Stromal cell of bone marrow (primary cell): Measurements from ENCODE around the gene GRSF1.
"Not testable (repeated sequence)": the region's sequence is repeated elsewhere in the genome, so short reads cannot be mapped to it uniquely, and the experiment has no call there.

Experiments used
- DNase-seq: peaks from one replicate; pipeline ENCODE4 v3.0.0-alpha.2; 2012; ENCODE audit warnings: low read depth

GRSF1 gene

DNA sequence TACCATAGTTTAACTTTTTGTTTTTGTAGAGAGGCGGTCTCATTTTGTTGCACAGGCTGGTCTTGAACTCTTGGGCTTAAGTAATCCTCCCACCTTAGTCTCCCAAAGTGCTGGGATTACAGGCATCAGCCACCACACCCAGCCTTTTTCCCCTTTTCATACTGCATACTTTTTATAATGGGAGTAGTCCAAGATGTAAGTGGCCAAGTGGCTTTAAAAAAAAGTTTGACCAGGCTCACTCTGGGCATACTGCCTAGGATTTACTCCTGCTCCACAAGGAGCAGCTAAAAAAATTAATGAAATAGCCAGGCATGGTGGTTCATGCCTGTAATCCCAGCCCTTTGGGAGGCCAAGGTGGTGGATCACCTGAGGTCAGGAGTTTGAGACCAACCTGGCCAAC lies 6.0 kb downstream of the GRSF1 start:
- DNase-seq: peak; percentile 13

- DNase-seq: no peak
These were observed 8.4 kb downstream of the GRSF1 start for GRCh38 chr4:70831293-70831692.

DNA sequence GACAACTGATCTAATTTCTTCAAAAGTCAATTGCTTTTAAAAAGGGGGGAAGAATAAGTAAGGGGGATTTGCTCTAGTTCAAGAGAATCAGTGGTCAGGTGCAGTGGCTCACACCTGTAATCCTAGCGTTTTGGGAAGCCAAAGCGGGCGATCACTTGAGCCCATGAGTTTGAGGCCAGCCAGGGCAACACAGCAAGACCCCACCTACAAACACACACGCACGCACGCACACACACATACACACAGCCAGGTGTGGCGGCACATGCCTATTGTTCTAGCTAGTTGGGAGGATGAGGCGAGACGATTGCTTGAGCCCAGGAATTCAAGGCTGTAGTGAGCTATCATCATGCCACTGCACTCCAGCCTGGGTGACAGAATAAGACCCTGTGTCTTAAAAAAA lies 9.6 kb downstream of the GRSF1 start:
- DNase-seq: no peak

DNA sequence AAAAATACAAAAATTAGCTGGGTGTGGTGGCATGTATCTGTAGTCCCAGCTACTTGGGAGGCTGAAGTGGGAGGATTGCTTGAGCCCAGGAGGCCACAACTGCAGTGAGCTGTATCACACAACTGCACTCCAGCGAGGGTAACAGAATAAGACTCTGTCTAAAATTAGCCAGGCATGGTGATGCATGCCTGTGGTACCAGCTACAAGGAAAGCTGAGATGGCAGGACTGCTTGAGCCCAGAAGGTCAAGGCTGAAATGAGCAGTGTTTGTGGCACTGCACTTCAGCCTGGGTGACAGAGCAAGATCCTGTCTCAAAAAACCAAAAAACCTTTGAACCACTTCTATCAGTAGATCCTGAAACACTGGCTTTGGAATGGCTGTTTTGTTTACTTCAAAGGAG lies 10.2 kb downstream of the GRSF1 start:
- no peak for DNase-seq

GRCh38 chr4:70829015-70829414 lies 10.7 kb downstream of the GRSF1 start:
- no peak for DNase-seq

GRCh38 chr4:70818921-70819320 lies 20.8 kb downstream of the GRSF1 start:
- DNase-seq: no peak

DNA sequence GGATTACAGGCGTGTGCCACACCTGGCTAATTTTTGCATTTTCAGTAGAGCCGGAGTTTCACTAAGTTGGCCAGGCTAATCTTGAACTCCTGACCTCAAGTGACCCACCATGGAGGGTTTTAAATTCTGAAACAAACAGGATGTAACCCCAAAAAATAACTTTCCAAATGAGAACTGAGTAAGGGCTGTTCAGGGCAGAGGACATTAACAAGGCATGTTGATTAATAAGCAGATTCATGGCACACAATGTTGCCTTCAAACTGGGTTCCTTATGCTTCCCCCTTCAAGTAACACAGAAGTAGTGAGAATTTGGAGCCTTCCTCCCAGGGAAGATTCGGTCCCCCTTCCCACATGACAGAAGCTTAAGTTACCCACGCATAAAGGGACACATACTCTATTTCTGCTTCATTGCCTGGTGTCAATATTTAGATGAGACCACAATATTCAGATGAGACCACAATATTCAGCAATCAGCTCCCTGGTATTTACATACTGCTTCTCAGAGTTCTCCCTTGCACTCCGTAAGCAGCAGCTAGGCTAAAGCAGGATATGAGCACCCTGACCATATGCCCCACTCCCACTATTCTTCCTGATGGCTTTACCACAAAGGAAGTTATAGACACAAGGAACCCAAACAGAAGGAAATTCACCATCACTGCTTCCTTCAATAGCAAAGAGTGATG lies 21.4 kb downstream of the GRSF1 start:
- DNase-seq: no peak

- DNase-seq: no peak
These were observed 22.8 kb downstream of the GRSF1 start for GRCh38 chr4:70816894-70817293.

DNA sequence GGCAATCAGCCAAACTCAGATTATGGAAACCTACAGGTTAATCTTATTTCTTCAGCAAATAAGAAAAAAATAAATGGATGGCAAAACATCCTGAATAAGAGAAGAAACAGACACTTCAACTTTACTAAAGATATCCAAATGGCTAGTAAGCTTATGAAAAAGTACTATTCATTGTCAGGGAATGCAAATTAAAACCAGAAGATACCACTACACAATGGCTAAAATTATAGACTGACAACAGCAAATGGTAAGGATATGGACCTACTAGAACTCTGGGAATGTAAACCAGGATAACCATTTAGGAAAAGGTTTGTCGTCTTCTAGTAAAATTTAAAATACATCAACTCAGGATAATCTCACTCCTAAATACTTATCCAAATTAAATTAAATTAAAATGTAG lies 24.3 kb downstream of the GRSF1 start:
- no peak for DNase-seq

- DNase-seq: no peak
These were observed 31.5 kb downstream of the GRSF1 start for GRCh38 chr4:70808151-70808550.

DNA sequence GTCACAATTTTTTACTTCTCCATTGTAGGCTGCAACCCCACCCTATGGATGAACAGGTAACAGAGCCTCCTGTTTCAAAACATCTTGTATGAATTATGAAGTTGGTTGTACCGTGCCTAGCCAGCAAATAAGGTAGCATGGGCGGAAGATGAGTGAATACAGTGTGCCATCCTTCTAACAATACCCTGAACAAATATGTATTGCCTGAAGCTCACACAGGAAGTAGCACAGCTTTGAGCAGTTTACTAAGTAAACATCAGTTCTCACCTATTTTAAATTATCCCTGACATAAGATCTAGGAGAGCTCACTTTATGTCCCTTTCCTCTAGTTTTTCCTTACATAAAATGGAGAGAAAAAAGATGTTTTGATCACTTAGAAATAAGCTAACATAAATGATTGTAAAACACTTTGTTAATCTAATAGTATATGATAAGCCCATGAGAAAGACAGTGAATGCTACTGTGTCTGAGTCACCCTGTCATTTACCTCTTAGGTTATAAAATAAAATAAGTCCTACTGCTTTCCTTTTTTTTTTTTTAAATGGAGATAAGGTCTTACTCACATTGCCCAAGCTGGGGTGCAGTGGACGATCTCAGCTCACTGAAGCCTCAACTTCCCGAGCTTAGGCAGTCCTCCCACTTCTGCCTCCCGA lies 36.6 kb downstream of the GRSF1 start:
- no peak for DNase-seq

DNA sequence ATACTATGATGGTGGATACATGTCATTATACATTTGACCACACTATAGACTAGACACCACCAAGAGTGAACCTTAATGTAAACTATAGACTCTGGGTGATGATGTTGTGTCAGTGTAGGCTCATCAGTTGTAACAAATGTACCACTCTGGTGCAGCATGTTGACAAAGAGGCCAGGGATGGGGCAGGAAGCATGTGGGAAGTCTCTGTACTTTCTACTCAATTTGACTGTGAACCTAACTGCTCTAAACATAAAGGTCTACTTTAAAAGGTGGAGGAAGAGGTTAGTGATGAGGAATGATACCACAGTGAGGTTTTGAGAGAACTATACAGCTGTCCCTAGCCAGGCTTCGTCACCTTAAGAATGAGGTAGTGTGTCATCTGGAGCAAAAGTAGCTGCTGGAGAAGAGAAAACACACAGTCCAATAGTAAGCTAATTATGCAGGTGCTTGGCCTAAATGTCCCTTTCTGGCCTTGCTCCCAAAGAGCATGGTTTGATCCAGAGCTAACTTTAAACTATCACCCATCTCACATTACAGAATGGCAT lies 38.4 kb downstream of the GRSF1 start:
- no peak for DNase-seq

DNA sequence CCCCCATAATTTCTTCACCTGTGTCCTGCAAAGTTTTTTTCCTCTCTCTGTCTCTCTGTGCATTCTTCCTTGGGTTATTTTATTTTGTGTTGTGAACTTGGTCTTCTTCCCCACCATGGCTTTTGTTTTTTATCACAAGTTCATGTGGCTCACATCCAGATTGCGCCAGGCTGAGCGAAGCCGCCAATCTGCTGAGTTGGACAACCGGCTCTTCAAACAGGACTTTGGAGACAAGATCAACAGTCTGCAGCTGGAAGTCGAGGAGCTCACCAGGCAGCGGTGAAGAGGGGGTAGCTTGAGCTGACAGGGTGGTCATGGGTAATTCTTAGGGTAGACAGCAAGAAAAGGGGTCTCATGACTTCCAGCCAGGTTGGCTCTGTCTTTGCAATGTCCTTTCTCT lies 46.1 kb downstream of the GRSF1 start:
- no peak for DNase-seq

- DNase-seq: no peak
These were observed 51.0 kb downstream of the GRSF1 start for GRCh38 chr4:70788733-70789132.

GRCh38 chr4:70787496-70787895 lies 52.2 kb downstream of the GRSF1 start:
- DNase-seq: no peak

DNA sequence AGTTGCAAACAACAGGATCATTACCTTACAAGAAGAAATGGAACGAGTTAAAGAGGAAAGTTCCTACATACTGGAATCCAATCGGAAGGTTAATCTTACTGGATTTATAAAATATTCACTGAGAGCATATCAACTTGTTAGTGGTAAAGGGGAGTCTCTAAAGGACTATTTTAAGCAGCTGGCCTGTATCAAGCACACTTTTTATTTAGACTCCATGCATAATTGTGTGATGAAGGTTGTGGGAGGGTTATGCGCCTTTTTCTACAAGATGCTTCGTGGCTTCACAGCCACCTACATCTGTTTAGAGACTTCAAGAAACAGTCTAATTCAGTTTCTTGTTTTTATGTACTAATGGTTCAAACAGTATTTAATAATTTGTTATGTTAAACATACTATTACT lies 56.6 kb downstream of the GRSF1 start:
- DNase-seq: no peak

GRCh38 chr4:70778888-70779422 lies 60.7 kb downstream of the GRSF1 start:
- DNase-seq: no peak

GRCh38 chr4:70772929-70773555 lies 66.6 kb downstream of the GRSF1 start:
- DNase-seq: no peak

- DNase-seq: not testable (repeated sequence)
These were observed 70.3 kb downstream of the GRSF1 start for GRCh38 chr4:70769396-70769795.

DNA sequence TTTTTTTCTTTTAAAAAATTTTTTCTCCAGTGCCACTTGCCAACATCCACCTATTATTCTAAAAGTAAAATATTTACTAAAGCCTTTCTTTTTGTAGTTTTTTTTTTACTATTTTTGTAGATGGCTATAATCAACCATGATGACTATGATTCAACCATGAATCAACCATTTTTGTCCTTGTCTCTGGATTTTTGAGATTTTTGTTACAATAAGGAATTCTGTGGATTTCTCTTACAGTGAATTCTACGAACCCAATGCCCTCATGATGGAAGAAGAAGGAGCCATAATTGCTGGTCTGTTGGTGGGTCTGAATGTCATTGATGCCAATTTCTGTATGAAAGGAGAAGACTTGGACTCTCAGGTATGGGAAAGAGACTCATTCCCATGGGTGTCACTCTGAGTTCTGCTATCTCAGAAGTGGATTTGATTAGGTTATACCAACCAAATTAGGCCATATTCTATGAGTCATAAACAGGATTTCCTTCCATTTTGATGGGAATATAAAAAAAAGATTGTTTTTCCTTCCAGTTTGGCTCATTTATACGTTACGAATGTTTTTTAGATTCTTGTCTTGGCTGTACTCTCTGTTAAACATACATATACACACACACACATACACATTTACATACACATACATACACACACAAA lies 71.3 kb downstream of the GRSF1 start:
- peak; percentile 18 for DNase-seq
